ENCODE results near the gene CSF3.
A peak's percentile ranks its signal among the peaks of the same experiment; 100 is the strongest.

The CSF3 gene

DNA sequence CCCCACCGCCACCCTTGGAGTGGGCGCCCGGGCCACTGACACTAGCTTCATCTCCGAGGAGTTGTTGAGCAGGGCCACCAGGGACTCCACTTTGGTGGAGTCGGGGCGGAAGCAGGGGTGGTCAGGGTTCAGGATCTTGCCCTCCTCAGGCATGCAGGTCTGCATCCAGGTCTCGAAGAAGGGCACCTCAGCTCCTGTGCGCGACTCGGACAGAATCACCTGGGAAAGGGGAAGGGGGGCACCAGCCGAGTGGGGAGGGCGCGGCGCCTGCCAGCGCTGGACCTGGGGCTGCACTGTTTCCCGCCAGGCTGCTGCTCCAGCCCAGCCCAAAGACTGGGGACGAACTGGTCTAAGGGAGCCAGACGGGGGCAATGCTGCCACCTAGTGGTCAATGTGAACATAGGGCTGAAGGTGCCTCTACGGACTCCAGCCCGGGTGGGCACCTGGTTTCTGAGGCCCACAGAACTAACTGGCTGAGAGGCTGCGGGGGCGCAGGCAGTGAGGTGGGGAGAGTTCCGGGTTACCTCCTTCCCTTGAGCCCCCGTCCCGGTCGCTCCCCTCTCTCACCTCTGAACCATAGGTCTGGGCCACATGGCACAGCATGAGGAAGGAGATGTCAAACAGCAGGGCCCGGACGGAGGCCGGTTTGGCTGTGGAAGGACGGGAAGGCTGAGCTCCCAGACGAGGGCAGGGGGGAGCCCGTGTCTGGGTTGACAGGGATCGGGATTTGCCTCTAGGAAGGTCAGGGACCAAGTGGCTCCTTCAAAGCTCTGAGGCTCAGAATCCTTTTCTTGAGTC lies 11.8 kb downstream of the CSF3 start:
- H3K27ac ChIP-seq = 0 out of 2 replicates have a peak overlapping the region, but pooled peaks have one; percentile 7

DNA sequence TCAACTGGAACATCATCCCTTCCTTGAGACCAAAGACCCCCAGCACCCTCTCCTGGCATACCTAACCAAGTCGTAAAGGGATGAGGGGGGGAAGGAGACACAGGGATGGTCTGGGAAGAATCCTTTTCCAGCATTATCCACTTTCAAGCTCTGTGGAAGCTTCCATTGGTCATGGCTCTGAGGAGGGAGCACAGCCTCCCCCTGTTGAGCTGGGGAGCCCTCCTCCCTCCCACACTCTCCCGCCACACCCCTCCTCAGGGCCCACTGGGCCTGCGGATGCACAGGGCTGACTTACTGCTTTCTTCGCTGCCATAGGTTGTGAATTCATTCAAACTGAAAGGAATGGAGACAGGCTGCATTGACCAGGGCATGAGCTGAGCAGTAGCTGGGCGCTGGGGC lies 12.4 kb downstream of the CSF3 start:
- TF ChIP-seq, protein P1, sequence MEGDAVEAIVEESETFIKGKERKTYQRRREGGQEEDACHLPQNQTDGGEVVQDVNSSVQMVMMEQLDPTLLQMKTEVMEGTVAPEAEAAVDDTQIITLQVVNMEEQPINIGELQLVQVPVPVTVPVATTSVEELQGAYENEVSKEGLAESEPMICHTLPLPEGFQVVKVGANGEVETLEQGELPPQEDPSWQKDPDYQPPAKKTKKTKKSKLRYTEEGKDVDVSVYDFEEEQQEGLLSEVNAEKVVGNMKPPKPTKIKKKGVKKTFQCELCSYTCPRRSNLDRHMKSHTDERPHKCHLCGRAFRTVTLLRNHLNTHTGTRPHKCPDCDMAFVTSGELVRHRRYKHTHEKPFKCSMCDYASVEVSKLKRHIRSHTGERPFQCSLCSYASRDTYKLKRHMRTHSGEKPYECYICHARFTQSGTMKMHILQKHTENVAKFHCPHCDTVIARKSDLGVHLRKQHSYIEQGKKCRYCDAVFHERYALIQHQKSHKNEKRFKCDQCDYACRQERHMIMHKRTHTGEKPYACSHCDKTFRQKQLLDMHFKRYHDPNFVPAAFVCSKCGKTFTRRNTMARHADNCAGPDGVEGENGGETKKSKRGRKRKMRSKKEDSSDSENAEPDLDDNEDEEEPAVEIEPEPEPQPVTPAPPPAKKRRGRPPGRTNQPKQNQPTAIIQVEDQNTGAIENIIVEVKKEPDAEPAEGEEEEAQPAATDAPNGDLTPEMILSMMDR (conservative IDR thresholded peaks at IDR 0.05) = no peak
- no peak for TF ChIP-seq ZFX (IDR thresholded peaks at IDR 0.05)
- no peak overlapping the region for H3K27ac ChIP-seq

More for the DNA sequence above, 11.8 kb downstream of the CSF3 start:
- TF ChIP-seq, protein P1 (conservative IDR thresholded peaks at IDR 0.05) = peak; percentile 97
- no peak for TF ChIP-seq ZFX (IDR thresholded peaks at IDR 0.05)

DNA sequence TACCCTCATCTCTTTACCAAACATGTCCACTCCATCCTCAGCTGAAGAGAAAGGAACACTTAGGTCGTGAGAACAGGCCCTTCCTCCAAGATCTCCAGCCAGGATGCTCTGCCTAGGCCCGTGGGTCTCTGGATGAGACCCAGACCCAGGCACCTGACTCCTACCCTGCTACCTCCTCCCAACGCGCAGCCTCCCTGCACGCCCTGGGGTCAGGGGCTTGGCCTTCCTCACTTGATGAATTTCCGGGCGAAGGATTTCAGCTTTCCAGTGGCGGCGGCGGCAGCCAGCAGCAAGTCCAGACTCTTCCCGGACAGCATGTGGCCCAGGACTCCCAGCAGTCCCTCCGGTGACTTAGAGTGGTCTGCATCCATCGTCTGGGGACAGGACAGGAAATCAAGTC lies 13.4 kb downstream of the CSF3 start:
- TF ChIP-seq ZFX (IDR thresholded peaks at IDR 0.05) = no peak
- no peak overlapping the region for H3K27ac ChIP-seq

DNA sequence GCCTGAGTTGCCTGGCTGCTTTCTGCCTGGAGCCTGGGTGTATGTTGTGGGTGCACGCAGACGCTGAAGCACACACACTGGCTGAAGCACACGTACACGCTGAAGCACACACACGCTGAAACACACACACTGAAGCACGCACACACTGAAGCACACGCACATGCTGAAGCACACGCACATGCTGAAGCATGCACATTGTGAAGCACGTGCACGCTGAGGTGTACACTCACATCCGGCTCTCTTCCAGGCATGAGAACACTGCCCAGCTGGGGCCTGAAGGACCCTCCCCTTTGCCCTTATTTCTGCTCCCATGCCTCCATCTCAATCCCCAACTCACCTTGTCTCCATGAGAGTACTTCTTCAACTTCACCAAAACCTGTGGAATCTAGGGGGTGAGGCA lies 16.5 kb downstream of the CSF3 start:
- H3K27ac ChIP-seq = peak overlapping the region; percentile 62

DNA sequence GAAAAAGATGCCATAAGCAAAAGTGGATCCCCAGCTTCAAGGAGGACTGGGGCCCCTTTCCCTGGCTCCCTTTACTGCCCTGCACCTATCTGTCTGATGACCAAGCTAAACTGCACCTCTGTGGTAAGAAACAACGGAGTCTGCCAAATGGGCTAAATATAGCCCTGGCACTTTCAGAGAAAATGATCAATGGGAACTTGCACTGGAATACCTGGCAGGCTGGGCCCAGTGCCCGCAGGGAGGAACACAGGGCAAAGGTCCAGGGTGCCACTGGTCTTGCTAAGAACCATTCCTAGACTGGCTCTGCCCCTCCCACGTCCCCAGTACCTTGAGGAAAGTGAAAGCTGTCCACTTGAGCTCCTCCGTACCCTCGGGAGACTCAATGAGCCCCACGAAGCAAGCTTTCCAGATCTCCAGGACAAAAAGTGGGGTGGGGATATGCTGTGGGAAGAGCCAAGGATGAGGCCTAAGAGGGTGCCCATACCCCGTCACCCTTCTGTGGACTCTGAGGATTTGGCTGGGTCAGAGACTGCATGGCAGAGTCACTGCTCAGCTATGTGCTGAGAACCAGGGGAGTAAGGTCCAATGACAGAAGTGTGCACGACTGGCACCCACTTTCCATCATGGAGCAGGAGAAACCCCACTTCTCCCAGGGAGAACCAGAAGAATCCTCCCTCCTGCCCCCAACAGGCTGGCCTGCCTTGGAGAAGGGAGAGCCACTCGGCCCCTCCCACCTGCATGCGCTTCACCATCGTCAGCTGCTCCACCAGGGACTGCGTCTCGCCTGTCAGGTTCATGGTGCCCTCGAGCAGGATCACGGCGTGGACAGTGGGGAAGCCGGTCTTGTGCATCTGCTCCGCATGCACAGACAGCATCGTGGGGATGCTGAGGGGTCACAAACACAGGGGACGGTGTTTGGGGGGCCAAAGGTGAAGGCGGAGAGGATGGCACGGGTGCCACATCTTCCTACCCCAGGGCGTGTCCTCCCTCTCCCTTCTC lies 17.4 kb downstream of the CSF3 start:
- no peak for TF ChIP-seq ZFX (IDR thresholded peaks at IDR 0.05)
- TF ChIP-seq, protein P1 (conservative IDR thresholded peaks at IDR 0.05) = no peak
- peak overlapping the region; percentile 62 for H3K27ac ChIP-seq

More for the DNA sequence above, 16.5 kb downstream of the CSF3 start:
- TF ChIP-seq, protein P1 (conservative IDR thresholded peaks at IDR 0.05) = no peak
- no peak for TF ChIP-seq ZFX (IDR thresholded peaks at IDR 0.05)

DNA sequence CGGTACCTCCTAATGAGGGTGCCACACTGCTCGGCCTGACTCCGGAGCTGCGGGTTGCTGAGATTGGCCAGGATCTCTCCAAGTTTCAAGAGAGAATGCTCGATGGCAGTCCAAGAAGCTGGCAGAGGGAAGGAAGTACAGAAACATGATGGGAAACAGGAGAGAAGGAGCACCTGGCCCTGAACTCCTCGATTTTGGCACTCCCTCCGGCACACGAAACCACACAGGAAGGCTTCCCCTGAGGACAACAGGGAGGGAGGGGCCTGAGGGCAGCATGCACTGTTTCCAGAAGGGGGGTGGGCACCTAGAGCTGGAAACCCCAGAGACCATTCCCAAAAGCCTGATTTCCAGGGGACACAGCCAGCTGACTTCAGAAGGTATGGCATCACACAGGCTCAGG lies 18.1 kb downstream of the CSF3 start:
- H3K27ac ChIP-seq = no peak overlapping the region; the same call in 1 of the 2 replicates
- TF ChIP-seq ZFX (IDR thresholded peaks at IDR 0.05) = no peak
- TF ChIP-seq, protein P1 (conservative IDR thresholded peaks at IDR 0.05) = no peak

DNA sequence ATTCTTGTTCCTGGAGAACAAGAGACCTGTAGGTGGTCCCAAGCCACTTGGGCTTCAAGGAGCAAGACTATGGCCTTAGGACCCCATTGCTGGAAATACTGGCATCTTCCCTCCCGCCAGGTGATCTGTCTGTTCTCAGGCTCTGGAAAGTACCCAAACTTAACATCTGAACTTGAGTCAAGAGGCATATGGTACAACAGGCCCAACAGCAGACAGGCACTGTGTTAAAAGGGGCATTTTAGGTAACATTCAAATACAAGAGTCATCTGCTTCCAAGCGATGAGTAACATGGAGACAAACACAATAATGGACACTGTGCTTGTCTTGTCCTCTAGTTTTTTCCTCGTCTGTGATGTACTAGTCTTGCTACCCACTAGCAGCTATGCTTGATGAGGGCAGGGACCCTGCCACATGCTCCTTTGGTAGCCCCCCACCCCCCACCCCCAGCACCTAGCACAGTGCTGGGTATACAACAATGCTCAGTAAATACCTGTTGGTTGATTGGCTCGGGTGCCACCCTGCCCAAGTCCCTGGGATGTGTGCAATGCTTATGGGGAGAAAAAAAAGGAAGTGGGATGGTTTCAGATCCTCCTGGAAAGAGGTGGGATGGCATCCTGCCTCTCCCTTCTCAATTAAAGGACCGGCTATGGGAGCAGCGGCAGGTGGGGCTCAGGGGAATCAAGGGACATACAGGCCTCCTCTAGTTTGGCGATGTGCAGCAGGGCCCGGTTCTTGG lies 19.4 kb downstream of the CSF3 start:
- TF ChIP-seq ZFX (IDR thresholded peaks at IDR 0.05) = no peak
- TF ChIP-seq, protein P1 (conservative IDR thresholded peaks at IDR 0.05) = no peak
- no peak overlapping the region for H3K27ac ChIP-seq
